ENCODE measurements around the gene ITPRID2.

Gene ITPRID2

DNA sequence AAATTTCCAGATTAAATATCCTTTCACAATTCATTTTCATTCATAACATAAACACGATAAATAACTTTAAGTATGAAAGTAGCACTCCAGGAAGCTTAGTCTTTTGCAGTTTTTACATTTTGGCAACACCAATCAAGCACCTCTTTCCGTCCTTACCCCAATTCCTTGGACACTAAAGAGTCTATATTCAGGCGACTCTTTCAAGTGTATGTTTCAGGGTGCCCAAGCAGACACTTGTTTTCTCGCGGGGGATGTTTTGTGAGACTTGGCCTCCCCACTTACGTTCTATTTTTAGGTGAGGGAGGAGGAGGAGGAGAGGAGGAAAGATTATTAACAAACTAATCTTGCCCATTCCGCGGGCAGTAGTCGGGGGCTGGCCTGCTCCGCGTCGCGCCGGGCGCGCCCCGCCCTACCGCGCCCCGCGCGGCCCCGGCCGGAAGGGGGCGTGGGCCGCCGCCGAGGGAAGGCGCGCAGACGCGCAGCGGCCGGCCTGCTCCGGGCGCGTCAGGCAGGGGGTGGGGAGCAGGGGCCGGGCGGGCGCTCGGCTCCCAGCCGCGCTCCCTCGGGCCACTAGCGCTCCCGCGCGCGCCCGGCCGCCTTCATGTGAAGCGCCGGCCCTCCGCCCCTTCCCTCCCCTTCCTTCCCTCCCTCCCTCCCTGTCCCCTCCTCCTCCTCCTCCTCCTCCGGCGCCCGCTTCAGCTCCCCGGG, at the start of gene ITPRID2:
Gene ITPRID2 (plus strand): TSS at position 473 of the 708 bp plus-strand sequence. CDS start 337 bp downstream, outside the sequence.
- peak; percentile 65 for DNase-seq (ENCODE audit: low spot score)
- FAIRE-seq: no peak

DNA sequence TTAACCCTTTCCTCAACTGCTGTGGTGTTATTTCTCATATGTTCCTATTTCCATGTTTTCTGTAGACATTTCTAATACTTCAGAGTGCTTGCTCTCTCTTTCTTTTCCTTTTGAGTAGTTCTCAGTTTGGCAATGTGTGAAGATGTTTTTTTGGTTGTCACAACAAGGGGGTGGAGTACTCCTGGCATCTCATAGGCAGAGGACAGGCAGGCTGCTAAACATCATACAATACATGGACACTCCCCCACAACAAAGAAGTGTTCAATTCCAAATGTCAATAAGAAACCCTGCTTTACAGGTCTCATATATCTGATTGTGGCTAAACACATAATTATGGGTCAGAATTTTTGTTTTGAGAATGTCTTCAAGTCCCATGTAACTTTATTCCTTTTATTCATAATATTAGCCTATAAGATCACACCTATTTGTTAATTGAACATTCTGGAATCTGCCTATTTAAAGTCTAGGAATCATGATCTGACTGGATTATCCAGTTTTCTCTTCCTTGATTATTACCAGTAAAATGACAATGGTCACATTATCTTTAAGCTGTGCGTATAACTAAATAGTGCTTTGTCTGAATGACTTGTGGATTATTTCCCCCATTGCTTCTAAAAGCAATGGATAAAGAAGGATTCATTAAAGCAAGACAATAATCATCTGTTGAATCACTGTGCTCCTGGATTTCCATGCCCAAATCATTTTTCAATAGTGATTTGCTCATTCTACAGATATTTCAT, 46.8 kb upstream of the ITPRID2 start:
- no peak for DNase-seq (ENCODE audit: low spot score)
- no peak for FAIRE-seq

DNA sequence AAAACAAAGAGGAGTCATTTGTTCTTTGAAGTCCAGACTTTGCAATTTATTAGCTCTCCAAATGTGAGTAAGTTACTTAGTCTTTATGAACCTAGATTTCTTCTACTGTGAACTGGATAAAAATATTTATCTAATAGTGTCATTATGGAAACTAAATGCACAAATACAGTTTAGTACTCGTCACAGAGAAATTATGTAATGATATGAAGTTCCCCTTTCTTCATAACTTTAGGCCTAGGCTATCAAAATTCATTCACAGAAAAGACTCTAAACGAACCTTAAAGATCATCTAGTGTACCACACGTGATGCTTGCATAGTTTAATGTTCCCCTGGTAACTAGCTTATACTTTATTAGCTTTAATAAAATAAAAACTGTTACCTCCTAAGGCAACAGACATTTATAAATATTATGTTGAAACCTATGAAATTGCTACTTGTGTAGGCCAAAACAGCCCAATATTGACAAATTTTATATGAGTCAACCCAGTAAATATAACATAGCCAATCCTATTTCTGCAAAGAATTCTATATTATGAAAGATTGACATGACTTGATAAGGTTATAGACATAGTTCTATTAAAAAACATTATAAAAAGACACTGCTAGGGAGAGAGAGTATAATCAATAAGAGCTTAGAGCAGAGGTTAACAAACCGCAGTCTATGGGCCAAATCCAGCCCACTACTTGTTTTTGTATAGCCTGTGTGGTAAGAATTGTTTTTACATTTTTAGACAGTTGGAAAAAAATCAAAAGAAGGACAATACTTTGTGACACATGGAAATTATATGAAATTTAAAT, 44.9 kb upstream of the ITPRID2 start:
- no peak for FAIRE-seq

GRCh38 chr2:181847198-181847556, 44.4 kb upstream of the ITPRID2 start:
- FAIRE-seq: no peak
- DNase-seq (ENCODE audit: low spot score): no peak

More for the DNA sequence above, 44.9 kb upstream of the ITPRID2 start:
- no peak for DNase-seq (ENCODE audit: low spot score)

- DNase-seq (ENCODE audit: low spot score): no peak
- no peak for FAIRE-seq
Measured at GRCh38 chr2:181847702-181848101, 43.8 kb upstream of the ITPRID2 start.

DNA sequence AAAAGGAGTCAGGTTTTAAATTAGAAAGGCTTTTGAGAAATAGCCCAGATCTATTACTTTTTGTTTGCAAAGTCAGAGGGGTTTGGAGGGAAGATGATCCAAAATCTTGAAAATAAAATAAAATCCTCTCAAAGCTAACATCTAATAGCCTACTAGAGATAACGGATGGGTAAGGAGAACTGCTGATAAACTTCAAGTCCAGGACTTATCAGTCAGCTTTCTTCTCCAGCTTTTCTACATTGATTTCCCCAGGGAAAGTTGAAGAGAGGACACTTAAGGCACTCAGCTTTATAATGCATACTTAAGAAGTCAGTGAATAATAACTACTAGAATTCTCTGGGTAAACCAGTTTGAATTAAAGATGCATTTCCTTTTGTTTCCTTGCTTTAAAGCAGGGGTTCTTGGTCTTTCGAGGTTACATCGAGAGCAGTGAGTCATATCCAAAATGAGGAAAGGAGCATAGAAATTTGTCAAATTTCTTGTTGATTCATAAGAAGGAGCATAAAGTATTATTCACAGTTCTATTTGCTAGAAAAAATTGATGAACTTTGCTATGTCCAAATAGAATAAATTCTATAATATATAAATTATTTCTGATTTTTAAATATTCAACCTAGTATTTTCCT, 43.2 kb upstream of the ITPRID2 start:
- FAIRE-seq: no peak
- DNase-seq (ENCODE audit: low spot score): no peak

GRCh38 chr2:181849601-181850000, 41.9 kb upstream of the ITPRID2 start:
- FAIRE-seq (no peak), DNase-seq (ENCODE audit: low spot score) (no peak)

- no peak for FAIRE-seq
- DNase-seq (ENCODE audit: low spot score): no peak
Measured at GRCh38 chr2:181850936-181851560, 40.5 kb upstream of the ITPRID2 start.

- DNase-seq (ENCODE audit: low spot score): no peak
- FAIRE-seq: no peak
Measured at GRCh38 chr2:181851726-181852125, 39.8 kb upstream of the ITPRID2 start.

GRCh38 chr2:181853696-181854095, 37.8 kb upstream of the ITPRID2 start:
- no peak for DNase-seq (ENCODE audit: low spot score)
- FAIRE-seq: no peak

DNA sequence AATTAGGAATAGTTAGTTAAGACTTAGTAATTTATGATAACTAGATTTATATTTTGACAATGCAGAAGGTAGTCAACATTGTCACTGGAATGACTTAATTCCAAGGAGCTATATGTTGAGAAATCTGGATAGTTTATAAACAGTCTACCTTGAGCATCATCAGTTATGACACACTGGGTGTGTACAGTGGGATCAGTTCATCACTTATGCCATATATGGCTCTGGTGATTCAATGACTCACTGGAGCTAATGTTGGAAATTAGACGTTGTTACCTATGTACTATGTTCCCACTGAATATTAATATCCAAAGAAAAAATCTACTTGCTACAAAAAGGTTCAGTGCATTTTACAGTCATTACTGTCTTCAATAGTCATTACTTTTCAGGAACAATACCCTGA, 34.0 kb upstream of the ITPRID2 start:
- FAIRE-seq: no peak
- DNase-seq (ENCODE audit: low spot score): no peak

DNA sequence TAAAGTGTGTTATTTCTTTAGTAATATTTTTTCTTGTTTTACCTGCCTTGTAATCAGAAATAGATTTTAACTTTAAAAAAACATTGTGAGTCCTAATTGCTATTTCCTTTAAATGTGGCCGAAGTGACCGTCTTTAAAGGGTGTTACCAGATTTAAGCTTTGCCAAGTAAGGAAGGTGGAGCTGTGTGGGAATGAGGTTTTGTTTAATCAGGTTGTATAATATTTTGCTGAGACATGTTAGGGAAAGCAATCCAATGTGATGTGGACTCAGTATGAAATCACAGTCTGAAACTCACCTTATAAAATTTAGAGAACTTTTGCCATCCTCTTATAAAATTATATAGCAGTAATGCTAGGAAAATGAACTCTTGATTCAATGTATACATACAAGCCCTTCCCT, 32.9 kb upstream of the ITPRID2 start:
- DNase-seq (ENCODE audit: low spot score) (no peak), FAIRE-seq (no peak)

GRCh38 chr2:181859123-181859522, 32.4 kb upstream of the ITPRID2 start:
- FAIRE-seq (no peak), DNase-seq (ENCODE audit: low spot score) (no peak)

DNA sequence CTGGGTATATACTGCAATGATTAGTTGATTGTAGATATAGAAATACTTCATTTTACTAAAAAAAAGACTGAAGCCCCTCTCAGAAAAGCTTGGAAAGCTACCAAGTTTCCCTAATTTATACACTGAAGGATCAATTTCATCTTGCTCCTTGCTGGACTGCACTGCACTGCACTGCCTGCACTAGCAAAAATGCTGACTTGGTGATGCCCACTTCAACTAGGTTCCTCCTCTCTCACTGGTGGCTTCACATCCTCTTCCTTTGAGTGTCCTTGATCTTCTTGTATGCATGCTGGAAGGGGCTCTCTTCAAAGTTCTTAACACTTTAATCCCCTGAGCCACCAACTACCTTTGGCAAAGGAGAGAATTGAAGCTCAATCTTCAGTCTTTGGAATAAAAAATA, 31.7 kb upstream of the ITPRID2 start:
- DNase-seq (ENCODE audit: low spot score) (no peak), FAIRE-seq (no peak)

DNA sequence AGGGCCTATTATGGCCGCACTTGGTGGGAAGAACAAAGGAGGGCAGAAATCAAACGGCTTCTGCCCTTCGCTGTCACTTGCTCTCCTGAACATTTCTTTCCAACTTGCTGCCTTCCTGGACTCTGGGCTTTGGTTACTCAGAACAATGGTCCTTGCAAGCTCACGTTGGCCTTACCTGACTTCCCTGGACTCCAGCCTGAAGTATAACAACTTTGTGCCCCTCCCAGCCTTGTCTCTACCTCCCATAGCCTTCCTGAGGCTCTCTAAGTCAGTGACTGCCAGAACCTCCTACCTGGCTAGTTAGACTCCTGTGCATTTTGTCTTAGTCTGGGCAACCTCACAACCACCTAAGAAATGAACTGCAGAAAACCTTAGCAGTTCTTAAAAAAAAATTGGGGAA, 30.2 kb upstream of the ITPRID2 start:
- no peak for FAIRE-seq
- no peak for DNase-seq (ENCODE audit: low spot score)

GRCh38 chr2:181862583-181863281, 28.8 kb upstream of the ITPRID2 start:
- FAIRE-seq (no peak), DNase-seq (ENCODE audit: low spot score) (no peak)

- DNase-seq (ENCODE audit: low spot score) (no peak), FAIRE-seq (peak; percentile 17)
Measured at GRCh38 chr2:181872178-181872577, 19.4 kb upstream of the ITPRID2 start.

DNA sequence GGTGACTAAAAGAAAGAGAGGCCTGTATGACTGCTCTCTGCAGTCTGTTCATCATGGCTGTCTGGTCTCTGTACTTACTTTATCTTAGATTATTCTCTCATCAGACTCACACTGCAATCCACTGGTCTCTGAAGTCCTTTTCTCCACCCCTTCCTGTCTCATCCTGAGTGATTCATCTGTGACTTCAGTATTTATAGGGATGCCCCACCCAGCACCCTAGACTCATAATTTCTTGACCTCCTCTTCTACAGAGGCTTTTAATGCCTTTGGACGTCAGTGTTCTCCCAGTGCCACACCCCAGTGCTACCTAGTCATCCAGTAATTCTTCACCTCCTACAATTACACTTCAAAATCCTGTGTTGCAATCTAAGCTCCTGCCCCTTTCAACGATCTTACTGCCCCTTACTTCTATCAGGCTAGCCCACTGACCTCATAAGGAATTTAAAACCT, 14.9 kb upstream of the ITPRID2 start:
- no peak for FAIRE-seq
- peak; percentile 36 for DNase-seq (ENCODE audit: low spot score)

GRCh38 chr2:181877181-181877664, 14.3 kb upstream of the ITPRID2 start:
- FAIRE-seq (no peak), DNase-seq (ENCODE audit: low spot score) (no peak)

DNA sequence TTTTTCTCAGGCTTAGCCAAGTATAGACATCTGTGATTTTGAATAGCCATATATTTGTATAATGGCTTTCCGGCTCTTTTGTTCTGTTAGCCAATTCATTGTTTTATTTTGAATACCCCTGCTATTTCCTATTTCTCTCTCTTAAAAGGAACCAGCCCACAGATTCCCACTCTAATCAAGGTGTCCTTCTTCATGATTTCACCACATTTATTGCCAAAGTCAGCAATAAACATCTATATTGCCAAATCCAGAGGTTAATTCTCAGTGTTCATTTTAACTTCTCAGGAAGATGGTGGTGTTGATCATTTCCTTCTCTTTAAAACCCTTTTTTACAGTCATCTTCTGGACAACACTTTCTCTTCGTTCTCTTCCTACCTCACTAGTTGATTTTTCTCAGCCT, 13.1 kb upstream of the ITPRID2 start:
- DNase-seq (ENCODE audit: low spot score) (no peak), FAIRE-seq (no peak)
